Hippocampal formation (tissue), 2 donors: ENCODE measurements around the gene HECA.
A peak's percentile ranks its signal among the peaks of the same experiment; 100 is the strongest.
"Not testable (repeated sequence)": the region's sequence is repeated elsewhere in the genome, so short reads cannot be mapped to it uniquely, and the experiment has no call there.

ENCODE experiments used
- DNase-seq, 2 donors: peaks; one replicate each; lab custom pipeline; 2025; lab: John Stamatoyannopoulos, UW

HECA gene, protein sequence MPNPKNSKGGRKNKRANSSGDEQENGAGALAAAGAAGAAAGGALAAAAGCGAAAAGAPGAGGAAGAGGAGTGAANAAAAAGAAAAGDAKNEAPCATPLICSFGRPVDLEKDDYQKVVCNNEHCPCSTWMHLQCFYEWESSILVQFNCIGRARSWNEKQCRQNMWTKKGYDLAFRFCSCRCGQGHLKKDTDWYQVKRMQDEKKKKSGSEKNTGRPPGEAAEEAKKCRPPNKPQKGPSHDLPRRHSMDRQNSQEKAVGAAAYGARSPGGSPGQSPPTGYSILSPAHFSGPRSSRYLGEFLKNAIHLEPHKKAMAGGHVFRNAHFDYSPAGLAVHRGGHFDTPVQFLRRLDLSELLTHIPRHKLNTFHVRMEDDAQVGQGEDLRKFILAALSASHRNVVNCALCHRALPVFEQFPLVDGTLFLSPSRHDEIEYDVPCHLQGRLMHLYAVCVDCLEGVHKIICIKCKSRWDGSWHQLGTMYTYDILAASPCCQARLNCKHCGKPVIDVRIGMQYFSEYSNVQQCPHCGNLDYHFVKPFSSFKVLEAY

DNA sequence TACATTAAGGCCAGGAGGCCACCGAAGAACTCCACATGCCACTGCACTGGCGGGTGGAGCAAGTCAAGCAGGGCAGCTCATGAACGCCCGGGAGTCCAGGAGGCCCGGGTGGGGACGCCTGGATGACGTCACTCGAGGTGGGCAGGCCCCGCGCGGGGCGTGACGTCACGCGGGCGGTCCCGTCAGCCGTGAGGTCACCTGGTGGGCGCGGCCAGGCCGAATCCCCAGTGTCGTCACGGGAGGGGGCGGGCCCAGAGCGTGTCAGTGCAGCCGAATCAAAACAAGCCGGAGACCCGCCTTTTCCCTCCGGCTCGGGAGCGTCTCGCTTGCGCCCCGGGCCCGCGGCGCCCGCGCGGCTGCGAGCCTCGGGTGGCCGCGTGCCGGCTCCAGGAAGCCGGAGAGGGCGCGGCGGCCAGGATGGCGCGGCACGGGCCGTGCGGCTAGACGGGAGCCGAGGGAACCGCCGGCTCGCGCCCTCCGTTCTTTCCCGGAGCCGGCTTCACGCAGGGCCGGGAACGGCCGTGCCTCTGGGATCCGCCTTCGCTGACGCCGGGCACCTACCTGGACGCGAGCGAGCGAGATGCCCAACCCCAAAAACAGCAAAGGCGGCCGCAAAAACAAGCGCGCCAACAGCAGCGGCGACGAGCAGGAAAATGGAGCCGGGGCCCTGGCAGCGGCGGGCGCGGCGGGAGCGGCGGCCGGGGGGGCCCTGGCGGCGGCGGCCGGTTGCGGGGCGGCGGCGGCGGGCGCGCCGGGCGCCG is at the start of gene HECA:
Gene HECA (plus strand): TSS at position 264 of the 761 bp plus-strand sequence. CDS start 317 bp downstream, at position 581.
- DNase-seq = peak; percentile 83 to 84

DNA sequence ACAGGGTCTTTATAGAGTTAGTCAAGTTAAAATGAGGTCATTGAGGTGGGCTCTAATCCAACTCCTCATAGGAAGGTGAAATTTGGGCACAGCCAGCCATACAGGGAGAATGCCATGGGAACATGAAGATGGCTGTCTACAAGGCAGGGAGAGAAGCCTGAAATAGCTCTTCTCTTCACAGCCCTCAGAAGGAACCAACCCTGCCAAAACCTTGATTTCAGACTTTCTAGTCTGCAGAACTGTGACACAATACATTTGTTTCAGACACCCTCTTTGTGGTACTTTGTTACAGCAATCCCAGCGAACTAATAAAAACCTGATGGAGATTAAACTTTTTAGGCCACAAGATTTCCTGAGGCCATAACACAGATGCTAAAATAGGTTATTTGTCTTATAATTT is 43.1 kb upstream of the HECA start:
- DNase-seq = no peak

- no peak for DNase-seq
Measured at GRCh38 chr6:139099984-139100383, 34.9 kb upstream of the HECA start.

- no peak for DNase-seq
Measured at GRCh38 chr6:139107051-139107450, 27.8 kb upstream of the HECA start.

- DNase-seq = no peak
Measured at GRCh38 chr6:139108378-139108777, 26.5 kb upstream of the HECA start.

DNA sequence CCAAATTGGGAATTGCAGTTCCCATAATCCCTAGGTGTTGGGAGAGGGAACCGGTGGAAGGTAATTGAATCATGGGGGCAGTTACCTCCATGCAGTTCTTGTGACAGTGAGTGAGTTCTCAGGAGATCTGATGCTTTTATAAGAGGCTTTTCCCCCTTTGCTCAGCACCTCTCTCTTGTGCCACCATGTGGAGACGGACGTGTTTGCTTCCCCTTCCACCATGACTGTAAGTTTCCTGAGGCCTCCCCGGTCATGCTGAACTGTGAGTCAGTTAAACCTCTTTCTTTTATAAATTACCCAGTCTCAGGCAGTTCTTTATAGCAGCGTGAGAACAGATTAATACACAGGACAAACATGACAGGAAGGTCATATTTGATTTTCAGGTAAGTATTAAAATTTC is 25.3 kb upstream of the HECA start:
- no peak for DNase-seq

- no peak for DNase-seq
Measured at GRCh38 chr6:139112146-139112545, 22.7 kb upstream of the HECA start.

- no peak for DNase-seq
Measured at GRCh38 chr6:139112561-139112960, 22.3 kb upstream of the HECA start.

DNA sequence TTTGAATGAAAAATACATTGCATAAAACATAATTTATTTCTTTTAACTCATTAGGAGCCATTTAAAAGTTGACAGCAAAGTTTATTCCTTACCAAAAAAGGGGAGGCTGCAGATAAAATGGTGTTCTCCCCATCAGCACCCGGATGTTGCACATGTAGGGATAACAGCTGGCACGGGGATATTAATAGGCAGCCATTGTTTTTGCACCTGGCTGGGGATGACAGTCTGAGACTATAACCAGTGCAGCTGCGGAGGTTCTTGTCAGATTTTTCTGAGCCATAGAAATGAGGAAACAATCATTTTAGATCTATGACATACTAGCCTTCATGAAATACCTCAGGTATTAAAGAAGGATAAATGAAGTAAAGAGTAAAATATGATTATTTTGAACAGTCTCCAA is 20.1 kb upstream of the HECA start:
- no peak for DNase-seq

- no peak for DNase-seq
Measured at GRCh38 chr6:139115989-139116758, 18.7 kb upstream of the HECA start.

DNA sequence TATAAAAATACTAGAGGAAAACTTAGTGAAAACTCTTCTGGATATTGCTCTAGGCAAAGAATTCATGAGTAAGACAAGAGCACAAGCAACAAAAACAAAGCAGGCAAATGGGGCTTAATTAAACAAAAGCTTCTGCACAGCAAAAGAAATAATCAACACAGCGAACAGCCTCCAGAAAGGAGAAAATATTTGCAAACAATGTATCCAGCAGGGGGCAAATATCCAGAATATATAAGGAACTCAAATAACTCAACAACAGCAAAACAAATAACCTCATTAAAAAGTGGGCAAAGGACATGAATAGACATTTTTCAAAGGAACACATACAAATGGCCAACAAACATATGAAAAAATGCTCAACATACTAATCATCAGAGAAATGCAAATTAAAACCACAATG is 17.1 kb upstream of the HECA start:
- no peak for DNase-seq

- DNase-seq = no peak
Measured at GRCh38 chr6:139119552-139119951, 15.3 kb upstream of the HECA start.

- not testable (repeated sequence) for DNase-seq
Measured at GRCh38 chr6:139122823-139123222, 12.1 kb upstream of the HECA start.

DNA sequence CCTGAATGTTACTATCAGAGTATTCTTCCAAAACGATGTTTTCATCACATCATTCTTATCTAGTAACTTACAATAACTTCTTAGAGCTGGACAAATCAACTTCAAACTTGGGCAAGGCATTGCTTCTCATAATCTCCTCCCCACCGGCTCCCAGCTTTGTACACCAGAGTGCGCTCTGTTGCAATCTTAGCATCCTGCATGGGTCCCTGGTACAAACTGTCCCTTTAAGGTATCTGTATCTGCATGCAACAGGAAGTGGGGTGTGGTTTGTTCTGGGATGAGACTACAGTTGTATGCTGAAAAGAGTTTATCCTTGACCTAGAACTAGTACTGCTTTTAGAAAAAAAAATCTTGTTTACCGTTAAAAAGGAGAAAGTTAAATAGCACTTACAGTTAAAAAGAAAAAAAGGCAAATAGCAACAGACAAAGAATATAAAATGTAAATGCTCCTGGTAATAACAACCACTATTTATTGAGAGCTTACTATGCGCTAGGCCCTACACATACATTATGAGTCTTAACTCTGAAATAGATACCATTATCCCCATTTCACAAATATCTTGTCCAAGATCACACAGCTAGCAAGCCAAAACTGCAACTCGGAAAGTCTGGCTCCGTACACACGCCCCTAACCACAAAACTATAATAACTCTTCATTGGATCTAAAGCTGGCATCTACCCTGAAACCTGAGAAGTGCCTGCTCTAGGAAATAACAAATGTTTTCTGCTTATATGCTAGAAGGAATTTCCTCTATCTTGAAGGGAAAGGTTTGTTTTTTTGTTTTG is 9.8 kb upstream of the HECA start:
- DNase-seq = no peak

- DNase-seq = no peak
Measured at GRCh38 chr6:139126255-139126654, 8.6 kb upstream of the HECA start.

GRCh38 chr6:139126931-139127330 is 7.9 kb upstream of the HECA start:
- no peak for DNase-seq

DNA sequence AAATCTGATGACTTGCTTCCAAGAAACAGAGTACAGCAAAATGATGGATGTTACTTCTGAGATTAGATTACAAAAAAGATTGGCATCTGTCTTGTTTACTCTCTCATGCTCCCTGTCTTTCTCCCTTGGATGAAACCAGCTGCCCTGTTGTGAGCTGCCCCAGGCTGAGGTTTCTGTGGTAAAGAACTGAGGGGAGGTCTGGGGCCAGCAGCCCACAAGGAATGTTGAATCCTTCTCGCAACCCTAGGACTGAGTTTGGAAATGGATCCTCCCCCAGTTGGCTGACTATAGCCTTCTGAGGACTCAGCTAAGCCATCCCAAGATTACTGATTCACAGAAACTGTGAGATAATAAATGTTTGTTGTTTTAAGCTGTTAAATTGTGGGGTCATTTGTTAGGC is 5.6 kb upstream of the HECA start:
- no peak for DNase-seq

DNA sequence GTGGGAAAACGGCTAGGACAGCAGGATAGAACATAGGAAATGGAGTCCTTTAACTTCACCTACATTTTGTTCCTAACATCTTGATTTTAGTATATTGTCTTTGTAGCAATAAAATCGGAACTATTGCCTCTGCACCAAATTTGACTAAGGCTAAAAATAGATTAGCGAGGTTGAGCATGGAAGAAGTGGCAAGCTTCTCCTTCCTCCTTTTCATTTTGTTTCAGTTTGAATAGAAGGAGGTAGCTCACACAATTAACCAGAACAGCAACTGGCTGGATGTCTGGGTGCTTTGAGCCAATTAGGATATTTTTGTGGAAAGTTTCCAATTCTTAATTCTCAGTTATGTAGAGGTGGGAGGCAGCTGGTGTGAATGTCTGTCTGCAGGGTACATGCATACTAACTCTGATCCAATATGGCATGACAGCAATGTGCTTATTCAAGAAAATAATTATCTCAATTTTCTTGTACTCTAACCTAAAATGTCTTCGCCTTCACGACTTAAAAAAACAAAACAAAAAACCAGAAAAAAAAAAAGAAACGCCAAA is 3.1 kb upstream of the HECA start:
- peak in 1 of 2 donors; percentile 54 for DNase-seq

GRCh38 chr6:139133262-139134063 is 1.4 kb upstream of the HECA start:
- DNase-seq = no peak

DNA sequence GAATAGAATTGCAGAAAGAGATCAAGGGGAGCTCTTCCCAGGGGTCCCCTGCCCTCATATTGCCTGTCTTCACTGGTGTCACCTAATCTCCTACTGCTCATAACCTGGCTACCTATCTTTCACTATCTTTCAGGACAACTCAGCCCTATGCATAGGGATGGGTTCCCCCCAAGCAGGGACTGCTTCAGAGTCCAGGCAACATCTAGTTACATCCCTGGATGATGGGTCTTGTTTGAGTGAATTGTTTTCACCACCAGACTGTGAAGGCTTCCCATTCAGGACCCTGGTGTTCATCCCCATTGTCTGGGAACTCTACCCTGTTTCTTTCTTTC is 850 bp upstream of the HECA start:
- DNase-seq = no peak
